ENCODE results near the gene RGS8.

DNA sequence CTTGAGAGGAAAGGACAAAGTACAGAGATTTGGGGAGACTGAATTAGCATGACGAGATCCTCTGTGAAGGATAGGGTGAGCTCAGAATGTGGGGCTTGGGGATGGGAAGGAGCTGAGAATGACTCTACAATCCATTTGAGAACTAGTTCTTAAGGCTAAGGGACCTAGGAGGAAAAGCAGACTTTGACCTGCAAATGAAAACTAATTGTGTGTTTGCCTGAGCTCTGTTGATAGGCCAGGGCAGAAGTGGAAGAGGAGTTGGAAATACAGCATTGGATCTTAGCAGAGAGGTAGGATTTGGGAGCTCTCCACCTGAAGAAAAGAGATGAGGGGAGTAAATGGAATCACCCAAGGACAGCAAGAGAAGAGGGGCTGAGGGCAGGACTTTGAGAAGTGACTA, 2.1 kb upstream of the RGS8 start:
- TF ChIP-seq CTCF (IDR thresholded peaks at IDR 0.05) (no peak), POLR2A (IDR thresholded peaks at IDR 0.05) (no peak)

Measured in gastroesophageal sphincter (tissue), 3 donors.